Liver (tissue), 9 donors: Measurements from ENCODE around the gene TRAK1. TPM values are rescaled to one million over a fixed set of nuclear protein-coding genes. Genes with fewer than 3 reads are reported as not detected.

ENCODE experiments used
- DNase-seq: peaks from one replicate; pipeline ENCODE4 v3.0.0-alpha.2; 2017; ENCODE audit warnings: low spot score
- H3K27ac ChIP-seq, 2 donors: one replicate each; pipeline ENCODE4 v1.7.0; 2013; ENCODE audit warnings: inconsistent platforms in 2 of 2, low read length in 2 of 2, control low read depth in 1 of 2, low read depth in 1 of 2, mild to moderate bottlenecking in 1 of 2
- H3K27me3 ChIP-seq, 4 donors: one replicate each; pipeline versions ENCODE4 v1.6.1 to v1.7.0; 2013; ENCODE audit warnings: low read length in 3 of 4, inconsistent platforms in 1 of 4, mild to moderate bottlenecking in 1 of 4, moderate library complexity in 1 of 4; ENCODE audit not compliant: control insufficient read depth in 4 of 4, insufficient read depth in 4 of 4
- H3K36me3 ChIP-seq, 4 donors: one replicate each; pipeline versions ENCODE4 v1.6.1 to v1.7.0; 2013; ENCODE audit warnings: low read length in 3 of 4, mild to moderate bottlenecking in 3 of 4, low read depth in 1 of 4, moderate library complexity in 1 of 4; ENCODE audit not compliant: control insufficient read depth in 4 of 4, insufficient read depth in 3 of 4
- H3K4me1 ChIP-seq, 4 donors: one replicate each; pipeline versions ENCODE4 v1.6.1 to v1.7.0; 2013; ENCODE audit warnings: low read length in 3 of 4, mild to moderate bottlenecking in 3 of 4, moderate library complexity in 1 of 4; ENCODE audit not compliant: control insufficient read depth in 4 of 4, insufficient read depth in 4 of 4
- H3K4me3 ChIP-seq, 3 donors: one replicate each; pipeline versions ENCODE4 v1.6.1 to v1.7.0; 2013; ENCODE audit warnings: low read length in 3 of 3, control low read depth in 1 of 3, low read depth in 1 of 3, mild to moderate bottlenecking in 1 of 3
- H3K9ac ChIP-seq, 2 donors: one replicate each; pipeline ENCODE4 v1.7.0; 2013; ENCODE audit warnings: low read length in 2 of 2, mild to moderate bottlenecking in 2 of 2, moderate library complexity in 2 of 2, control low read depth in 1 of 2, low read depth in 1 of 2
- H3K9me3 ChIP-seq, 4 donors: one replicate each; pipeline versions ENCODE4 v1.6.1 to v1.7.0; 2013; ENCODE audit warnings: low read length in 3 of 4; ENCODE audit not compliant: control insufficient read depth in 4 of 4
- EGR1 ChIP-seq, 2 donors: IDR thresholded peaks; 2 replicates each; pipeline ENCODE4 v1.6.1; 2016 to 2018; ENCODE audit warnings: antibody characterized with exemption in 2 of 2, low read depth in 2 of 2
- FOXA1 ChIP-seq: IDR thresholded peaks from 2 replicates; pipeline ENCODE4 v1.6.1; 2016; ENCODE audit warnings: antibody characterized with exemption
- FOXA2 ChIP-seq: IDR thresholded peaks from 2 replicates; pipeline ENCODE4 v1.6.1; 2016; ENCODE audit warnings: antibody characterized with exemption
- GABPA ChIP-seq, 2 donors: IDR thresholded peaks in 1 of 2; conservative IDR thresholded peaks in 1 of 2; 2 replicates each; pipeline ENCODE4 v1.6.1; 2016; ENCODE audit warnings: antibody characterized with exemption in 2 of 2, mild to moderate bottlenecking in 1 of 2, moderate library complexity in 1 of 2
- HNF4A ChIP-seq, 2 donors: conservative IDR thresholded peaks; 2 replicates each; pipeline ENCODE4 v1.6.1; 2016; ENCODE audit warnings: antibody characterized with exemption in 2 of 2, mild to moderate bottlenecking in 2 of 2
- HNF4G ChIP-seq: IDR thresholded peaks from 2 replicates; pipeline ENCODE4 v1.6.1; 2016; ENCODE audit warnings: antibody characterized with exemption
- JUND ChIP-seq, 2 donors: IDR thresholded peaks; 2 replicates each; pipeline ENCODE4 v1.6.1; 2016; ENCODE audit warnings: antibody characterized with exemption in 2 of 2
- NR2F2 ChIP-seq: IDR thresholded peaks from 2 replicates; pipeline ENCODE4 v1.6.1; 2016; ENCODE audit warnings: antibody characterized with exemption
- RAD21 ChIP-seq, 2 donors: IDR thresholded peaks; 2 replicates each; pipeline ENCODE4 v1.6.1; 2016; ENCODE audit warnings: antibody characterized with exemption in 2 of 2, mild to moderate bottlenecking in 2 of 2
- RXRA ChIP-seq, 2 donors: IDR thresholded peaks; 2 replicates each; pipeline ENCODE4 v1.6.1; 2017 to 2018; ENCODE audit warnings: antibody characterized with exemption in 2 of 2, mild to moderate bottlenecking in 1 of 2
- SP1 ChIP-seq: IDR thresholded peaks from 2 replicates; pipeline ENCODE4 v1.6.1; 2018; ENCODE audit warnings: antibody characterized with exemption, mild to moderate bottlenecking
- TAF1 ChIP-seq: conservative IDR thresholded peaks from 2 replicates; pipeline ENCODE4 v1.6.1; 2016; ENCODE audit warnings: antibody characterized with exemption, mild to moderate bottlenecking
- YY1 ChIP-seq: IDR thresholded peaks from 2 replicates; pipeline ENCODE4 v1.6.1; 2016; ENCODE audit warnings: antibody characterized with exemption, mild to moderate bottlenecking
- WGBS: extraction: QIAGEN DNeasy Blood & Tissue Kit; methylation state at CpG from one replicate; pipeline ENCODE4 v1.1.7; 2013; 5-methylcytosine and 5-hydroxymethylcytosine counted together
- polyA plus RNA-seq, 2 donors: library from polyadenylated mRNA; stranded (reverse) in 1 of 2; unstranded in 1 of 2; fragments of 200-250 nt in 1 of 2; fragments of >200 nt in 1 of 2; fragmentation: Nextera tagmentation in 1 of 2; extraction: Ambion mirVana in 1 of 2; gene quantifications; one replicate each; pipeline versions ENCODE4 v1.2.1 to v1.2.3, GENCODE V29; 2013 to 2015
- total RNA-seq, 2 donors: library from RNA; depleted of rRNA; stranded (reverse); fragments of >200 nt; gene quantifications; one replicate each; pipeline ENCODE4 v1.2.3, GENCODE V29; 2014
- TF ChIP-seq, protein P1 (sequence below): IDR thresholded peaks from 2 replicates; pipeline ENCODE4 v1.6.1; 2016; ENCODE audit warnings: antibody characterized with exemption
- TF ChIP-seq, protein P2 (sequence below): IDR thresholded peaks from 2 replicates; pipeline ENCODE4 v1.6.1; 2016; ENCODE audit warnings: antibody characterized with exemption, mild to moderate bottlenecking
- TF ChIP-seq, protein P3 (sequence below): fragments of 150-350 bp; IDR thresholded peaks from 2 replicates; pipeline ENCODE4 v1.5.1; 2017; ENCODE audit warnings: improper control_type of control experiment, low read depth, low read length; ENCODE audit not compliant: missing input control
- TF ChIP-seq, protein P4 (sequence below): IDR thresholded peaks from 2 replicates; pipeline ENCODE4 v1.6.1; 2016; ENCODE audit warnings: antibody characterized with exemption
- TF ChIP-seq, protein P5 (sequence below): IDR thresholded peaks from 2 replicates; pipeline ENCODE4 v1.6.1; 2016; ENCODE audit warnings: antibody characterized with exemption
- donor health status: healthy.
- donor health status: healthy.
- donor health status: healthy.
- donor health status: healthy.
- donor health status: healthy.

Gene TRAK1
- total and polyA plus RNA-seq, 4 donors: 3.4 to 21.7 (median 8.6) TPM

DNA sequence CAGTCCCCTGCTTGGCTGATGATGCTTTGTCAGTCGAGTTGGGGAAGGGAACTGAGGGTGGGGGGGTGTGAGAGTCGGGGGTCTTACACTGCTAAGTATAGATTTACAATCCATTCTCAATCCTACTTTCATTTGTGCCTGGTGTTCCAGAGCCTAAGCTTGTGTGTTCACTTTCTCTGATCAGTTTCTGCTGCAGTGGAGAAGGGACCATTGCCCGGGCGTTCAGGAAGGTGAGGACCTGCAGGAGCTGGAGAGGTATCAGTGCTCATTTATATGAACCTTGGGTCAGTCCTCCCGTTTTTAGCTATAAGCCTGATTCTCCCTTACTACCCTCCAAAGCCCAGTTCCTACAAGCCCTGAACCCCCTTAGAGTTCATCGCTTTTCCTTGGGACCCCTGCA, 41.0 kb upstream of the TRAK1 start:
- no peak overlapping the region for H3K27ac ChIP-seq

More for the DNA sequence above, 41.0 kb upstream of the TRAK1 start:
- TF ChIP-seq RAD21 (IDR thresholded peaks at IDR 0.05): no peak
- TF ChIP-seq TAF1: no peak
- TF ChIP-seq SP1: no peak
- TF ChIP-seq HNF4G: no peak
- no peak for TF ChIP-seq YY1
- TF ChIP-seq GABPA (IDR thresholded peaks at IDR 0.05 in 1 of 2, conservative IDR thresholded peaks at IDR 0.05 in 1 of 2): no peak
- TF ChIP-seq, protein P1, sequence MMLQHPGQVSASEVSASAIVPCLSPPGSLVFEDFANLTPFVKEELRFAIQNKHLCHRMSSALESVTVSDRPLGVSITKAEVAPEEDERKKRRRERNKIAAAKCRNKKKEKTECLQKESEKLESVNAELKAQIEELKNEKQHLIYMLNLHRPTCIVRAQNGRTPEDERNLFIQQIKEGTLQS: no peak
- no peak for TF ChIP-seq RXRA (IDR thresholded peaks at IDR 0.05)
- TF ChIP-seq, protein P2, sequence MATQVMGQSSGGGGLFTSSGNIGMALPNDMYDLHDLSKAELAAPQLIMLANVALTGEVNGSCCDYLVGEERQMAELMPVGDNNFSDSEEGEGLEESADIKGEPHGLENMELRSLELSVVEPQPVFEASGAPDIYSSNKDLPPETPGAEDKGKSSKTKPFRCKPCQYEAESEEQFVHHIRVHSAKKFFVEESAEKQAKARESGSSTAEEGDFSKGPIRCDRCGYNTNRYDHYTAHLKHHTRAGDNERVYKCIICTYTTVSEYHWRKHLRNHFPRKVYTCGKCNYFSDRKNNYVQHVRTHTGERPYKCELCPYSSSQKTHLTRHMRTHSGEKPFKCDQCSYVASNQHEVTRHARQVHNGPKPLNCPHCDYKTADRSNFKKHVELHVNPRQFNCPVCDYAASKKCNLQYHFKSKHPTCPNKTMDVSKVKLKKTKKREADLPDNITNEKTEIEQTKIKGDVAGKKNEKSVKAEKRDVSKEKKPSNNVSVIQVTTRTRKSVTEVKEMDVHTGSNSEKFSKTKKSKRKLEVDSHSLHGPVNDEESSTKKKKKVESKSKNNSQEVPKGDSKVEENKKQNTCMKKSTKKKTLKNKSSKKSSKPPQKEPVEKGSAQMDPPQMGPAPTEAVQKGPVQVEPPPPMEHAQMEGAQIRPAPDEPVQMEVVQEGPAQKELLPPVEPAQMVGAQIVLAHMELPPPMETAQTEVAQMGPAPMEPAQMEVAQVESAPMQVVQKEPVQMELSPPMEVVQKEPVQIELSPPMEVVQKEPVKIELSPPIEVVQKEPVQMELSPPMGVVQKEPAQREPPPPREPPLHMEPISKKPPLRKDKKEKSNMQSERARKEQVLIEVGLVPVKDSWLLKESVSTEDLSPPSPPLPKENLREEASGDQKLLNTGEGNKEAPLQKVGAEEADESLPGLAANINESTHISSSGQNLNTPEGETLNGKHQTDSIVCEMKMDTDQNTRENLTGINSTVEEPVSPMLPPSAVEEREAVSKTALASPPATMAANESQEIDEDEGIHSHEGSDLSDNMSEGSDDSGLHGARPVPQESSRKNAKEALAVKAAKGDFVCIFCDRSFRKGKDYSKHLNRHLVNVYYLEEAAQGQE: no peak
- no peak for TF ChIP-seq FOXA2
- no peak for TF ChIP-seq JUND (IDR thresholded peaks at IDR 0.05)
- TF ChIP-seq, protein P3, sequence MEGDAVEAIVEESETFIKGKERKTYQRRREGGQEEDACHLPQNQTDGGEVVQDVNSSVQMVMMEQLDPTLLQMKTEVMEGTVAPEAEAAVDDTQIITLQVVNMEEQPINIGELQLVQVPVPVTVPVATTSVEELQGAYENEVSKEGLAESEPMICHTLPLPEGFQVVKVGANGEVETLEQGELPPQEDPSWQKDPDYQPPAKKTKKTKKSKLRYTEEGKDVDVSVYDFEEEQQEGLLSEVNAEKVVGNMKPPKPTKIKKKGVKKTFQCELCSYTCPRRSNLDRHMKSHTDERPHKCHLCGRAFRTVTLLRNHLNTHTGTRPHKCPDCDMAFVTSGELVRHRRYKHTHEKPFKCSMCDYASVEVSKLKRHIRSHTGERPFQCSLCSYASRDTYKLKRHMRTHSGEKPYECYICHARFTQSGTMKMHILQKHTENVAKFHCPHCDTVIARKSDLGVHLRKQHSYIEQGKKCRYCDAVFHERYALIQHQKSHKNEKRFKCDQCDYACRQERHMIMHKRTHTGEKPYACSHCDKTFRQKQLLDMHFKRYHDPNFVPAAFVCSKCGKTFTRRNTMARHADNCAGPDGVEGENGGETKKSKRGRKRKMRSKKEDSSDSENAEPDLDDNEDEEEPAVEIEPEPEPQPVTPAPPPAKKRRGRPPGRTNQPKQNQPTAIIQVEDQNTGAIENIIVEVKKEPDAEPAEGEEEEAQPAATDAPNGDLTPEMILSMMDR: no peak
- TF ChIP-seq HNF4A (conservative IDR thresholded peaks at IDR 0.05): no peak
- TF ChIP-seq, protein P4, sequence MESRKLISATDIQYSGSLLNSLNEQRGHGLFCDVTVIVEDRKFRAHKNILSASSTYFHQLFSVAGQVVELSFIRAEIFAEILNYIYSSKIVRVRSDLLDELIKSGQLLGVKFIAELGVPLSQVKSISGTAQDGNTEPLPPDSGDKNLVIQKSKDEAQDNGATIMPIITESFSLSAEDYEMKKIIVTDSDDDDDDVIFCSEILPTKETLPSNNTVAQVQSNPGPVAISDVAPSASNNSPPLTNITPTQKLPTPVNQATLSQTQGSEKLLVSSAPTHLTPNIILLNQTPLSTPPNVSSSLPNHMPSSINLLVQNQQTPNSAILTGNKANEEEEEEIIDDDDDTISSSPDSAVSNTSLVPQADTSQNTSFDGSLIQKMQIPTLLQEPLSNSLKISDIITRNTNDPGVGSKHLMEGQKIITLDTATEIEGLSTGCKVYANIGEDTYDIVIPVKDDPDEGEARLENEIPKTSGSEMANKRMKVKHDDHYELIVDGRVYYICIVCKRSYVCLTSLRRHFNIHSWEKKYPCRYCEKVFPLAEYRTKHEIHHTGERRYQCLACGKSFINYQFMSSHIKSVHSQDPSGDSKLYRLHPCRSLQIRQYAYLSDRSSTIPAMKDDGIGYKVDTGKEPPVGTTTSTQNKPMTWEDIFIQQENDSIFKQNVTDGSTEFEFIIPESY: no peak
- TF ChIP-seq EGR1 (IDR thresholded peaks at IDR 0.05; ENCODE audit: low read depth in 2 of 2): no peak
- TF ChIP-seq NR2F2: no peak
- TF ChIP-seq, protein P5, sequence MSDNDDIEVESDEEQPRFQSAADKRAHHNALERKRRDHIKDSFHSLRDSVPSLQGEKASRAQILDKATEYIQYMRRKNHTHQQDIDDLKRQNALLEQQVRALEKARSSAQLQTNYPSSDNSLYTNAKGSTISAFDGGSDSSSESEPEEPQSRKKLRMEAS: no peak
- no peak for TF ChIP-seq FOXA1
- no peak overlapping the region for H3K4me3 ChIP-seq
- no peaks in the 10 kb centered on the region for H3K36me3 ChIP-seq
- H3K27me3 ChIP-seq: no peaks in the 10 kb centered on the region
- DNase-seq: no peak
- 94% methylated on average over 6 of the region's 6 CpGs for WGBS
- H3K9me3 ChIP-seq: no peaks in the 10 kb centered on the region
- H3K4me1 ChIP-seq: peaks cover 14 to 42% (median 30%) of the 10 kb centered on the region in 4 donors
- H3K9ac ChIP-seq: no peak overlapping the region
